Measurements from ENCODE around the gene NRG3.

NRG3 gene

DNA sequence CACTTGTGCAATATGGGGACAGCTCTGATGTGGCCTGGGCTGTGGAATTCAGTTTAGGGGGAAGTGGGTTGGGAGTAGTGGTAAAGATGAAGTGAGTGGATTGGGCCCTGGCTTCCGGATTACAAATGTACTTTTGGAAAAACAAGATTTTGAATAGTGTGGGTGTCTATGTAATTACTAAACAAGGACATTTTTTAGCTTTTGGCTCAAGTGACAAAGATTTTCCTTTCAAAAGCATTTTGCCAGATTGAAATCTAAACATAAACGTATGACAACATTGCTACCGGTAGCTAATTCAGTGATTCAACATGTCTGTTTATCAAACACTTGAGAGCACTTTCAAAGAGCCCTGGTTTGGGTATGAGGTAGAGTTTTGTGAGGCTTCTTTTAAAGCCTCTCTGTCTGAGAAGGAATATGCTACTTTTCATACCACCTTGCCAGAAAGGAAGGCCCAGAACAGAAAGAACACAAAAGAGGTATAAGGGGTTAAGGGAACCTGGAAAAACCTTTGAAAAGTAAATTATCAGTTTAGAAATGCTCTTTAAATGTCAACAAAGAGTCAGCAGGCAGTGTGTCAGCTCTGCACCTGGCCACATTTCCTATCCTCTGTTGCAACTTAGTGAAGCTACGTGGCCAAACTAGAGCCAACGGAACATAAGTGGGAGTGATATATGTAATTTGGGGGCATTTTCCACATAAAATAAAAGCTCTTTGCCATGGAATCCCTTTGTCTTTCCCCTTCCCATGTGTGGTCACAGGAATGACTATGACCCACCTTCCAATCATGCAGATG is 516.1 kb downstream of the NRG3 start:
- Histone ChIP-seq H3K4me3 (ENCODE audit: low read length in 2 of 2) (no peak overlapping the region), H3K27ac (ENCODE audit: low read depth in 2 of 2, low read length in 2 of 2) (no peak overlapping the region), H3K36me3 (ENCODE audit: control insufficient read depth in 2 of 2, insufficient read depth in 2 of 2, low read length in 2 of 2) (no peaks in the 10 kb centered on the region), H3K4me1 (ENCODE audit: control insufficient read depth in 2 of 2, insufficient read depth in 2 of 2, low read length in 2 of 2) (no peaks in the 10 kb centered on the region), H3K9me3 (ENCODE audit: control insufficient read depth in 2 of 2, low read length in 2 of 2) (no peaks in the 10 kb centered on the region), H3K27me3 (ENCODE audit: control insufficient read depth in 2 of 2, insufficient read depth in 2 of 2, low read length in 2 of 2) (no peaks in the 10 kb centered on the region), H3K9ac (ENCODE audit: low read depth in 1 of 2, low read length in 2 of 2) (no peak overlapping the region)

DNA sequence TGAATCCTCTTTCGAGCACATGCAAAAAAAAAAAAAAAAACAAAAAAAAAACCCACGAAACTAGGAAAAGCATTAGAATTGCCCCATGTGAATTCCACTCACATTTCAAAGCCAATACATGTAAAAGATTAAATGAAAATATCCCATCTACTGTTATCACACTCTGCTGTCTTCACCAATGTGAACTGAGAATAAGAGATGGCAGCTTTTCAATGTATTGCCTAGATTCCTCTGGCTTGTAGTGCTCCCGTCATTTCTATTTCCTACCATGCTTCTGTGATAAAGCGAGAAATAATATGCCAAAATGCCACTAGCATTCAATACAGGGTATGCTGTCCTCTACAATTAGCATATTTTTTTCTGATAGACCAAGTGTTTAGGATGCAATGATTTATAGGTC is 517.0 kb downstream of the NRG3 start:
- H3K27ac ChIP-seq (ENCODE audit: low read depth in 2 of 2, low read length in 2 of 2), result no peak overlapping the region
- H3K4me3 ChIP-seq (ENCODE audit: low read length in 2 of 2), result no peak overlapping the region
- H3K27me3 ChIP-seq (ENCODE audit: control insufficient read depth in 2 of 2, insufficient read depth in 2 of 2, low read length in 2 of 2), result no peaks in the 10 kb centered on the region
- no peaks in the 10 kb centered on the region for H3K36me3 ChIP-seq (ENCODE audit: control insufficient read depth in 2 of 2, insufficient read depth in 2 of 2, low read length in 2 of 2)
- no peak overlapping the region for H3K9ac ChIP-seq (ENCODE audit: low read depth in 1 of 2, low read length in 2 of 2)
- no peaks in the 10 kb centered on the region for H3K4me1 ChIP-seq (ENCODE audit: control insufficient read depth in 2 of 2, insufficient read depth in 2 of 2, low read length in 2 of 2)
- no peaks in the 10 kb centered on the region for H3K9me3 ChIP-seq (ENCODE audit: control insufficient read depth in 2 of 2, low read length in 2 of 2)

DNA sequence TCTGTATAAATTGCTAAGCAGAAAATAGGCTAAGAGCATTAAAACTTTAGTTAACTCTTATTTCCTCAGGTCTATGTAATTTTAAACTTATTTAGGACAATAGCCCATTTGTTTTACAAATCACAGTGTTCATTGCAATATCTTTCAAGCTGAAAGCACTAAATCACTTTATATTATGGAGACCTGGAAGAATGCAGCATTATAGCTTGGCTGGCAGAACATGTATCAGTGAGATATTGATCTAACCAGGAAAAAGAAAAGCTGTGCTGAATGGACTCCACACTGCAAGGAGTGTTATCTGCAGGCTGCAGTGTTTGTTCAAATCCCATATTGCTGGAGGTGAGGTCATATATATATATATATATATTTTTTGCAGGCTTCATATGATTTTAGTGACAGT is 517.5 kb downstream of the NRG3 start:
- Histone ChIP-seq H3K9ac (ENCODE audit: low read depth in 1 of 2, low read length in 2 of 2) (no peak overlapping the region), H3K4me3 (ENCODE audit: low read length in 2 of 2) (no peak overlapping the region), H3K4me1 (ENCODE audit: control insufficient read depth in 2 of 2, insufficient read depth in 2 of 2, low read length in 2 of 2) (no peaks in the 10 kb centered on the region), H3K36me3 (ENCODE audit: control insufficient read depth in 2 of 2, insufficient read depth in 2 of 2, low read length in 2 of 2) (no peaks in the 10 kb centered on the region), H3K9me3 (ENCODE audit: control insufficient read depth in 2 of 2, low read length in 2 of 2) (no peaks in the 10 kb centered on the region), H3K27me3 (ENCODE audit: control insufficient read depth in 2 of 2, insufficient read depth in 2 of 2, low read length in 2 of 2) (no peaks in the 10 kb centered on the region), H3K27ac (ENCODE audit: low read depth in 2 of 2, low read length in 2 of 2) (no peak overlapping the region)

DNA sequence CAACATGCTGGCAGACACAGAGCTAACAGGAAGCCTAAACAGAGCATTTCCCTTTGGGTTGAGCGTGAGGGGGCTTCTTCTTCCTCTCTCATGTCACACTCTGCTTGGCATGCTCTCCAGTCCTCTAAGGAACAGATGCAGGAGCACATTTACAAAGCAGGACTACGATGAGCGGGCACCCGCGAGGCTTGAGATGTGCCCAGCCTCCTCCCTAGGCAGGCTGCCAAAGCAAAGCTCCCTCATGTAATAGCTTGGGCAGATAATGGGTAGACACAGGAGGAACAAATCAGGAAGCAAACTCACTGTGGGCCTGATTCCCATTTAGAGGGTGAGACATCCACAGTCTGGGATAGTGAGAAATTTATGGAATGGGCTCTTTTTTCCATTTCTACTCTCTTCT is 519.1 kb downstream of the NRG3 start:
- no peak overlapping the region for H3K27ac ChIP-seq (ENCODE audit: low read depth in 2 of 2, low read length in 2 of 2)
- no peak overlapping the region for H3K9ac ChIP-seq (ENCODE audit: low read depth in 1 of 2, low read length in 2 of 2)
- H3K9me3 ChIP-seq (ENCODE audit: control insufficient read depth in 2 of 2, low read length in 2 of 2), result no peaks in the 10 kb centered on the region
- no peaks in the 10 kb centered on the region for H3K4me1 ChIP-seq (ENCODE audit: control insufficient read depth in 2 of 2, insufficient read depth in 2 of 2, low read length in 2 of 2)
- H3K36me3 ChIP-seq (ENCODE audit: control insufficient read depth in 2 of 2, insufficient read depth in 2 of 2, low read length in 2 of 2), result no peaks in the 10 kb centered on the region
- H3K27me3 ChIP-seq (ENCODE audit: control insufficient read depth in 2 of 2, insufficient read depth in 2 of 2, low read length in 2 of 2), result no peaks in the 10 kb centered on the region
- H3K4me3 ChIP-seq (ENCODE audit: low read length in 2 of 2), result no peak overlapping the region

DNA sequence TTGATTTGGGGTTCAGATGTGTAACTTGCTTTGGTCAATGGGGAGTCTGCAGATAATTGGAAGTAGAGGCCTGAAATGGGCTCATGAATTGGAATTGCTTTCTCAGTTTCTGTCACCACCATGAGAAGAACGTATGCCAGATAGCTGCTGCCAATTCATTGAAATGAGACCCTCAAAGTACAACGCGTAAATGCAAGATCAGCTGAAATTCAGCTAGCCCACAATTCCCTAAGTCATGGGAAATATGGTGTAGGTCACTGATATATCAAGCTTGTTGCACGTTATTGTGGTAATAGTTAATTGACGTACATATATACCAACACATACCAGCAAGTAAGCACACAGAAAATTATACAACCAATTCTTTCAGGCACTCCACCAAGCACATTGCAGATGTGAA is 520.0 kb downstream of the NRG3 start:
- H3K27me3 ChIP-seq (ENCODE audit: control insufficient read depth in 2 of 2, insufficient read depth in 2 of 2, low read length in 2 of 2), result no peaks in the 10 kb centered on the region
- no peaks in the 10 kb centered on the region for H3K9me3 ChIP-seq (ENCODE audit: control insufficient read depth in 2 of 2, low read length in 2 of 2)
- H3K36me3 ChIP-seq (ENCODE audit: control insufficient read depth in 2 of 2, insufficient read depth in 2 of 2, low read length in 2 of 2), result no peaks in the 10 kb centered on the region
- no peak overlapping the region for H3K4me3 ChIP-seq (ENCODE audit: low read length in 2 of 2)
- H3K27ac ChIP-seq (ENCODE audit: low read depth in 2 of 2, low read length in 2 of 2), result no peak overlapping the region
- no peak overlapping the region for H3K9ac ChIP-seq (ENCODE audit: low read depth in 1 of 2, low read length in 2 of 2)
- no peaks in the 10 kb centered on the region for H3K4me1 ChIP-seq (ENCODE audit: control insufficient read depth in 2 of 2, insufficient read depth in 2 of 2, low read length in 2 of 2)

DNA sequence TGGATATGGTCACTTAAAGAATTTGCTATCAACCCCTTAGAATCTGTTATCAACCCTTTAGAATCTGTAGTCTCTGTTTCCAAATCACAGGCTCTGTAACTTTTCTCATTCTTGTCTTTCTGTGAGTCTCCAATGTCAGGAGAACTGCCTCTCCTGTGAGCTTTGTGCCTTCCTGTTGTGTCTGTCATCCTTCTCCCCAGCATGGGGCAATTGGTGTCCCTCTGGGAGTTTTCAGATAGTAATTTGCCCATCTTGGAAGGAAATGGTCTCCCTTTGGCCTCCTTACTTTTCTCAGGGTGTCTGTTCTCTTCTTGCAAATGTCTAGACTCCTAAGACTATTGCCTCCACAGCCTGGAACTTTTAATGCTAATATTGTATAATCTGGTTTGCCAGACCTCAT is 521.9 kb downstream of the NRG3 start:
- H3K27me3 ChIP-seq (ENCODE audit: control insufficient read depth in 2 of 2, insufficient read depth in 2 of 2, low read length in 2 of 2), result no peaks in the 10 kb centered on the region
- H3K36me3 ChIP-seq (ENCODE audit: control insufficient read depth in 2 of 2, insufficient read depth in 2 of 2, low read length in 2 of 2), result no peaks in the 10 kb centered on the region
- H3K9ac ChIP-seq (ENCODE audit: low read depth in 1 of 2, low read length in 2 of 2), result no peak overlapping the region
- H3K4me1 ChIP-seq (ENCODE audit: control insufficient read depth in 2 of 2, insufficient read depth in 2 of 2, low read length in 2 of 2), result no peaks in the 10 kb centered on the region
- no peak overlapping the region for H3K4me3 ChIP-seq (ENCODE audit: low read length in 2 of 2)
- H3K9me3 ChIP-seq (ENCODE audit: control insufficient read depth in 2 of 2, low read length in 2 of 2), result no peaks in the 10 kb centered on the region
- H3K27ac ChIP-seq (ENCODE audit: low read depth in 2 of 2, low read length in 2 of 2), result no peak overlapping the region

DNA sequence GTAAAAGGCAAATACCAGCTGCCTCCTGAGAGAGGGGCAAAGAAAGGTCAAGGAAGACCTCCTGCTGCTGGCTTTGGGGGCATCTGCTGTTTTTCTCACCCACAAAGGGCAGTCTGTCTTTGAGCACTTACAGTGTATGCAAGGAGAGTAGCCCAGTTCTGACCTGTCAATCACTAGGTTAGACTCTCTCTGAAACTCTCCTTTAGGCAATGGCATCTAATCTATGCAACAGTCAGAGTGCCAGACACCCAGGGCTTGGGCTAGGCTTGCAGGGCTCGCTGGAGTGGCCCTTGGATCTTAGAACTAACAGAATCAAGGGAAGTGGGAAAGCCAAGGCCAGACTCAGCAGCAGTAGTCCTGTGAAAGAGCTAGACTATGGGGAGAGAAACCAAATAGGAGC is 522.9 kb downstream of the NRG3 start:
- no peaks in the 10 kb centered on the region for H3K36me3 ChIP-seq (ENCODE audit: control insufficient read depth in 2 of 2, insufficient read depth in 2 of 2, low read length in 2 of 2)
- H3K27ac ChIP-seq (ENCODE audit: low read depth in 2 of 2, low read length in 2 of 2), result no peak overlapping the region
- no peaks in the 10 kb centered on the region for H3K9me3 ChIP-seq (ENCODE audit: control insufficient read depth in 2 of 2, low read length in 2 of 2)
- no peak overlapping the region for H3K4me3 ChIP-seq (ENCODE audit: low read length in 2 of 2)
- no peaks in the 10 kb centered on the region for H3K27me3 ChIP-seq (ENCODE audit: control insufficient read depth in 2 of 2, insufficient read depth in 2 of 2, low read length in 2 of 2)
- no peak overlapping the region for H3K9ac ChIP-seq (ENCODE audit: low read depth in 1 of 2, low read length in 2 of 2)
- no peaks in the 10 kb centered on the region for H3K4me1 ChIP-seq (ENCODE audit: control insufficient read depth in 2 of 2, insufficient read depth in 2 of 2, low read length in 2 of 2)

DNA sequence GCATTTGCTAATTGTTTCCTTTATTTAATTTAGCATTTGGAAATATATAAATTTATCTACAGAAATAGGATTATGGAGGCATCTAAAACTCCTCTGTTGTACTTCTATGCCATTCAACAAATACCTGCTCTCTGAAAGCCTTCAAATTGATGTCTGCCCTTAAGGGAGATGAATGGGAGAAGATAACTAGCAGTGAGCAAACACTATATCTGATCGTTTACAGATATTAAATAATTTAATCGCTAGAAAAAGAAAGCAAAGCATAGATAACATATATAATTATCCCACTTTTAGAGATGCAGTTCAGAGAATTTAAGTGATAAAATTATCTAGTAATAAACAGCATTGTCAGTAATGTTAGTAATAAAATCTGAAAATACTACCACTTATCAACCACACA is 524.9 kb downstream of the NRG3 start:
- Histone ChIP-seq H3K9ac (ENCODE audit: low read depth in 1 of 2, low read length in 2 of 2) (no peak overlapping the region), H3K4me1 (ENCODE audit: control insufficient read depth in 2 of 2, insufficient read depth in 2 of 2, low read length in 2 of 2) (no peaks in the 10 kb centered on the region), H3K4me3 (ENCODE audit: low read length in 2 of 2) (no peak overlapping the region), H3K9me3 (ENCODE audit: control insufficient read depth in 2 of 2, low read length in 2 of 2) (no peaks in the 10 kb centered on the region), H3K27ac (ENCODE audit: low read depth in 2 of 2, low read length in 2 of 2) (no peak overlapping the region), H3K27me3 (ENCODE audit: control insufficient read depth in 2 of 2, insufficient read depth in 2 of 2, low read length in 2 of 2) (no peaks in the 10 kb centered on the region), H3K36me3 (ENCODE audit: control insufficient read depth in 2 of 2, insufficient read depth in 2 of 2, low read length in 2 of 2) (no peaks in the 10 kb centered on the region)

DNA sequence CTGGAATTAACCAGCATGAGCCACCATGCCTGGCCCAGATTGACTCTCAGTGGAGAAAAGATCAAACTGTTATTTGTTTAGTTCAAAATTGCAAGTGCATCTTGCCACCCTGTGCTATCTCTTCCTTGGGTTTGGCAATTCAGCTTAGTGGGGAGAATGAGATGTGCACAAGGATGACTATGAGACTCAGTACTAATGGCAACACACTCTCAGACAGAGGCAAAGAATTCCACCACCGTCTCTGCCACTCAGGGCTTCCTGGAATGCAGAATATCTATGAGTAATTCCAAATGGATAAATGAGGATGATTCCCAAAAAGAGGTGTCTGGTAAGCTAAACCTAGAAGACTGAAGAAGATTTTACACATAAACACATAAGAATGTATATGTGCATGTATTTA is 525.8 kb downstream of the NRG3 start:
- Histone ChIP-seq H3K4me3 (ENCODE audit: low read length in 2 of 2) (no peak overlapping the region), H3K4me1 (ENCODE audit: control insufficient read depth in 2 of 2, insufficient read depth in 2 of 2, low read length in 2 of 2) (no peaks in the 10 kb centered on the region), H3K9me3 (ENCODE audit: control insufficient read depth in 2 of 2, low read length in 2 of 2) (no peaks in the 10 kb centered on the region), H3K9ac (ENCODE audit: low read depth in 1 of 2, low read length in 2 of 2) (no peak overlapping the region), H3K36me3 (ENCODE audit: control insufficient read depth in 2 of 2, insufficient read depth in 2 of 2, low read length in 2 of 2) (no peaks in the 10 kb centered on the region), H3K27me3 (ENCODE audit: control insufficient read depth in 2 of 2, insufficient read depth in 2 of 2, low read length in 2 of 2) (no peaks in the 10 kb centered on the region), H3K27ac (ENCODE audit: low read depth in 2 of 2, low read length in 2 of 2) (no peak overlapping the region)

DNA sequence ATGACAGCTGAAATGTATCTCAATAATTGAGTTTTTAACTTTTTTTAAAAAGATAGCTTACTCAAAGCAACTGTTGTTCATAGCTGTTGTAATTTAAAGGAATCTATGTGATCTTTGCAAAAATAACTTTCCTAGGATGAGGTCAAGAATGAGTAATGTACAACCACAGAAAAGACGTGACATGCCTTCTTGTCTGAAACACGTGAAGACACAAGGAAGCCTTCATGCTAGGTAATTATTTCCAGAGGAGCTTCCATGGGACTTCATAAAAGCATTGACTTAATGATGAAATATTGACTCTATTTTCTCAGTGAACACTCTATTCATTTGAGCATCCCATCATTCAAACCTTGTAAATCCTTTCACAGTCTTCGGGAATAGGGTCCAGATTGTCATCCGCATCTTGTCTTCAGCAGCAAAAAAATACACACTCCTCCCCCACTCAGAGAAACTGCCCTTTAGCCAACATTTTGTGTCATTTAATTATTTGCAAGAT is 528.0 kb downstream of the NRG3 start:
- H3K4me1 ChIP-seq (ENCODE audit: control insufficient read depth in 2 of 2, insufficient read depth in 2 of 2, low read length in 2 of 2), result no peaks in the 10 kb centered on the region
- H3K9ac ChIP-seq (ENCODE audit: low read depth in 1 of 2, low read length in 2 of 2), result no peak overlapping the region
- no peaks in the 10 kb centered on the region for H3K36me3 ChIP-seq (ENCODE audit: control insufficient read depth in 2 of 2, insufficient read depth in 2 of 2, low read length in 2 of 2)
- H3K4me3 ChIP-seq (ENCODE audit: low read length in 2 of 2), result no peak overlapping the region
- no peak overlapping the region for H3K27ac ChIP-seq (ENCODE audit: low read depth in 2 of 2, low read length in 2 of 2)
- no peaks in the 10 kb centered on the region for H3K9me3 ChIP-seq (ENCODE audit: control insufficient read depth in 2 of 2, low read length in 2 of 2)
- H3K27me3 ChIP-seq (ENCODE audit: control insufficient read depth in 2 of 2, insufficient read depth in 2 of 2, low read length in 2 of 2), result no peaks in the 10 kb centered on the region
